GM12874 (cell line): ENCODE data around the gene SMIM35.

Experiments
- TF ChIP-seq, protein P1 (sequence below): IDR thresholded peaks from 2 replicates; pipeline ENCODE4 v1.5.1; 2011; ENCODE audit warnings: low read depth, mild to moderate bottlenecking, control low read depth, low read length, moderate library complexity; ENCODE audit not compliant: insufficient read depth

Gene SMIM35

GRCh38 chr11:118052581-118053206 is 34.1 kb downstream of the SMIM35 start:
- TF ChIP-seq, protein P1, sequence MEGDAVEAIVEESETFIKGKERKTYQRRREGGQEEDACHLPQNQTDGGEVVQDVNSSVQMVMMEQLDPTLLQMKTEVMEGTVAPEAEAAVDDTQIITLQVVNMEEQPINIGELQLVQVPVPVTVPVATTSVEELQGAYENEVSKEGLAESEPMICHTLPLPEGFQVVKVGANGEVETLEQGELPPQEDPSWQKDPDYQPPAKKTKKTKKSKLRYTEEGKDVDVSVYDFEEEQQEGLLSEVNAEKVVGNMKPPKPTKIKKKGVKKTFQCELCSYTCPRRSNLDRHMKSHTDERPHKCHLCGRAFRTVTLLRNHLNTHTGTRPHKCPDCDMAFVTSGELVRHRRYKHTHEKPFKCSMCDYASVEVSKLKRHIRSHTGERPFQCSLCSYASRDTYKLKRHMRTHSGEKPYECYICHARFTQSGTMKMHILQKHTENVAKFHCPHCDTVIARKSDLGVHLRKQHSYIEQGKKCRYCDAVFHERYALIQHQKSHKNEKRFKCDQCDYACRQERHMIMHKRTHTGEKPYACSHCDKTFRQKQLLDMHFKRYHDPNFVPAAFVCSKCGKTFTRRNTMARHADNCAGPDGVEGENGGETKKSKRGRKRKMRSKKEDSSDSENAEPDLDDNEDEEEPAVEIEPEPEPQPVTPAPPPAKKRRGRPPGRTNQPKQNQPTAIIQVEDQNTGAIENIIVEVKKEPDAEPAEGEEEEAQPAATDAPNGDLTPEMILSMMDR, result no peak

- TF ChIP-seq, protein P1, result no peak
Observed at GRCh38 chr11:118051611-118052461, 34.9 kb downstream of the SMIM35 start.

- TF ChIP-seq, protein P1, result no peak
Observed at GRCh38 chr11:118051136-118051610, 35.6 kb downstream of the SMIM35 start.

- TF ChIP-seq, protein P1, result no peak
Observed at GRCh38 chr11:118050208-118050891, 36.4 kb downstream of the SMIM35 start.

DNA sequence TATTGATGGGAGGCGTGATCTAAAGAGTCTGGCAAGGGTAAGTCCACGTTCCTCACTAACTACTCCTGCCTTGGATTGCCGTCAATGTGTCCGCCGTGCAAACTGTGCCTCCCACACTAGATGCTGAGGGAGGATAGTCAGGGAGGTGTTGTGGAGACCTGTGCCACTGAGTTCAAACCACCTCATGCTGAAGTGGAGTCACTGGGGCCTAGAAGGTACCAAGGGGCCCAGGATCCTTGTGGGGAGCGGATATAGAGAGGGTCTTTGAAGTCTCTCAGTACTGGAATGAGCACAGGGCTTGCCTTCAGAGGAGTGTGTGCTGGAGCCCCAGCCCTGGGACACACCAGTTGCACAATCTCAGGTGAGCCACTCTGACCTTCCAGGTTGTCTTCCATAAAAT is 37.0 kb downstream of the SMIM35 start:
- TF ChIP-seq, protein P1, result no peak

- TF ChIP-seq, protein P1, result no peak
Observed at GRCh38 chr11:118048472-118049370, 38.0 kb downstream of the SMIM35 start.

DNA sequence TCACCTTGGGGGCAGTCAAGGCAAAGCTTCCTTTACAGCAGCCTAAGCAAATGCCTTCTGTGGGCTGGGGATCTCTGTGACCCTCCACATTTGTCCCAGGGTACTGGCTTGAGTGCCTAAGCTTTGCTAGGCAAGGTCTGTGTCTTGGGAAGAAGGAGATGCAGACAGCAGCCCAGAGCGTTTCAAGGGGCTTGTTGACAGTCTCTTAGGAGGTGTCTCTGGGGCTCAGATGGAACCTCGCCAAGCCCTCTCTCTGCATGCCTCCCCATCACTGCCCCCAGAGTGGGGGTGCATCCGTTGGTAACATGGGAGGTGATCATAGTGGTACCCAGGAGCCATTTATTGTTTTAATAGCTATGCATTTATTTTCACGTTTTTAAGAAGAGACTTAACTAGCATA is 39.0 kb downstream of the SMIM35 start:
- TF ChIP-seq, protein P1, result no peak
